Posterior cingulate gyrus (tissue), 11 donors: ENCODE data around the gene PSMB5.
A peak's percentile ranks its signal among the peaks of the same experiment; 100 is the strongest.

ENCODE experiments used
- DNase-seq, 10 donors: peaks; one replicate each; pipeline versions ENCODE4 v3.0.0 to v3.0.0-alpha.2; 2020 to 2021; ENCODE audit warnings: mixed read lengths in 3 of 10
- intact Hi-C: fragments of 100-400 bp; cut with DNase I; formaldehyde crosslinking; loops from one replicate; pipeline ENCODE4 v1.15.1; 2023

PSMB5 gene

GRCh38 chr14:23045419-23046357 lies 11.0 kb upstream of the PSMB5 start:
- intact Hi-C loops: no loop called here
- DNase-seq: no peak

- DNase-seq: no peak
- intact Hi-C loops: no loop called here
These were observed 10.1 kb upstream of the PSMB5 start for GRCh38 chr14:23044840-23045239.

DNA sequence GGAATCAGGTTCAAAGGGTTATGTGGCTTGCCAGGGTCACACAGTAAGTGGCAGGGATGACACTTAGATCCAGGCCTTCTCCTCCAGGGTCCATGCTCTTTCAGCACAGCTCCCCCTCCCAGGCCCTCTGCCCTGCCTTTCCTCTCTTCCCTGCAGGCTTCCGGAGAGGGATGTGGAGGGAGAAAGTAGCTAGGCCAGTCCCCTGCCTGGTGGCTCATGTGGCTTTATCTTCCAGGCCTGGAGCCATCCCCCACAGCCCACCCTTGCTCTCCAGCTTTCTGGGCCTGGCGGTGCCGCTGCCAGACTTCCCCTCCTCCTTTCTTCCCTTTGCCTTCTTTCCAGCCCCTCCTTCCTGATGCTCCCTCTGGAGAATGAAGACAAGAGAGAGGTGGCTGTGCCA lies 9.1 kb upstream of the PSMB5 start:
- intact Hi-C loops: no loop called here
- peak in 1 of 10 donors; percentile 5 for DNase-seq

GRCh38 chr14:23043145-23043544 lies 8.4 kb upstream of the PSMB5 start:
- intact Hi-C loops: no loop called here
- DNase-seq: no peak

DNA sequence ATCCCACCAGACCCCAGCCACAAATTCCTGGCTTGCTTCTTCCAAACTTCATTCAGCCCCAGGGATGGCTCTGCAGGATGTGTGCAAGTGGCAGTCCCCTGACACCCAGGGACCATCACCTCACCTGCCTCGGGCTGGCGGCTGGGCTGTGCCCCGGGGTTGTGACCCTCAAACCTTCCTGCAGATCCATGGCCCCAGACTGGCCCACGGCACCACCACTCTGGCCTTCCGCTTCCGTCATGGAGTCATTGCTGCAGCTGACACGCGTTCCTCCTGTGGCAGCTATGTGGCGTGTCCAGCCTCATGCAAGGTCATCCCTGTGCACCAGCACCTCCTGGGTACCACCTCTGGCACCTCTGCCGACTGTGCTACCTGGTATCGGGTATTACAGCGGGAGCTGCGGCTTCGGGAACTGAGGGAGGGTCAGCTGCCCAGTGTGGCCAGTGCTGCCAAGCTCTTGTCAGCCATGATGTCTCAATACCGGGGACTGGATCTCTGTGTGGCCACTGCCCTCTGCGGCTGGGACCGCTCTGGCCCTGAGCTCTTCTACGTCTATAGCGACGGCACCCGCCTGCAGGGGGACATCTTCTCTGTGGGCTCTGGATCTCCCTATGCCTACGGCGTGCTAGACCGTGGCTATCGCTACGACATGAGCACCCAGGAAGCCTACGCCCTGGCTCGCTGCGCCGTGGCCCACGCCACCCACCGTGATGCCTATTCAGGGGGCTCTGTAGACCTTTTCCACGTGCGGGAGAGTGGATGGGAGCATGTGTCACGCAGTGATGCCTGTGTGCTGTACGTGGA lies 7.7 kb upstream of the PSMB5 start, which contains the start of gene PSMB11:
PSMB11 (plus strand) TSS at position 51 of the 804 bp plus-strand sequence; CDS start at position 65, 14 bp downstream.
- no peak for DNase-seq
- intact Hi-C loops: no loop called here

DNA sequence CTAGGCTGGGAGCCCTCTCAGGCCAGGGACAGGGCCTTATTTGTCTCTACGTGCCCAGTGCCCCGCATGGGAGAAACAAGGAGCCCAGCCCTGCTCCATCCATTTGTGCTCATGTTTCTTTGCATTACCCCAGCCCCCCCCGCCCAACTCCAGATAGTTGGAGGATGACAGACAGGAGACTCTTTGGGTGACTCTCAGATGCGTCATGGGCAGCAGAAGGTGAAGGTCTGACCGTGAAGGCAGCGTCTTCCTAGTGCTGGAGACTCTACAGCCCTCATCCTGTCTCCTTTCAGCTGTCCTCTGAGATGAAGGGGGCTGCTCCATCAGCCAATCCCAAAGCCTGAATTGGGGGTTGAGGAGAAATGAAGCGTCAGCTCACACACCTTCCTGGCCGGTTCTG lies 7.0 kb upstream of the PSMB5 start:
- DNase-seq: no peak
- intact Hi-C loops: no loop called here

GRCh38 chr14:23040100-23040499 lies 5.4 kb upstream of the PSMB5 start:
- intact Hi-C loops: no loop called here
- no peak for DNase-seq

DNA sequence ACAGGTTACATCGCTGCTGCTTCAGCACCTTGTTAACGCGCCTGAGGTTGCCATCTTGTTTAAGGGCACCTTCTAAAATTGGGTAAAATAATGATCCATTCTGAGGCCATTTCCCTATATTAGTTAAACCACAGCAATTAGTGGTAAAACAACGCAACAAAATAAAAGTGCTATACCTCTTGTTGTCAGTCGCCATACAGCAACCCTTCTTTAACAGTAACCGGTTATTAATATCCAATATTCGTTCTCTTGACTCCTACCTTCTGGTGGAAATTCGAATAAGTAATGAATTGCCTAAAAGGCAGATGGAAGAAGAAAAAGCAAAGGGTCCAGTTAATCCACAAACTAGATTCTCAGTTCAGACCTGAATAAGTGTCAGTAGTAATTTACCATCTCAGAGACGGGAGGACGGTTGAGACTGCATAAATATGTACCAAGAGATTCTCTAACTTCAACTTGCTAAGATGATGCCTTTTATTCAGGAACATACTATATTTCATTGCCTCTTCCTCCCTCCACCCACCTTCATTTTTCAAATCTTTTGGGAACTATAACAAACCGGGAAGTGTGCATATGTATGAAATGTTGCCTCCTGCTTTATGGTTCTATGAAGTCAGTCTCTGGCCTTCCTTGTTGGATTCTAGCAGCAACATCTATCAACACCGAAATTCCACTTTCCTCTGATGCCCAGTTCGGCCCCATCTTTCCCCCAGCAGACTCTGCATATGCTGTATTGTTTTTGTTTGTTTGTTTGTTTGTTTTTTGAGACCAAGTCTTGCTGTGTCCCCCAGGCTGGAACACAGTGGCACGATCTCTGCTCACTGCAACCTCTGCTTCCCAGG lies 824 bp upstream of the PSMB5 start:
- DNase-seq: no peak
- intact Hi-C loops: loop anchor here (2.0 kb wide), 1 partner anchor 29 kb away; no protein-coding TSS in a partner anchor

GRCh38 chr14:23033801-23034497 lies 751 bp downstream of the PSMB5 start:
- intact Hi-C loops: loop anchor here (2.0 kb wide), 1 partner anchor 27 kb away; no protein-coding TSS in a partner anchor
- DNase-seq: no peak

DNA sequence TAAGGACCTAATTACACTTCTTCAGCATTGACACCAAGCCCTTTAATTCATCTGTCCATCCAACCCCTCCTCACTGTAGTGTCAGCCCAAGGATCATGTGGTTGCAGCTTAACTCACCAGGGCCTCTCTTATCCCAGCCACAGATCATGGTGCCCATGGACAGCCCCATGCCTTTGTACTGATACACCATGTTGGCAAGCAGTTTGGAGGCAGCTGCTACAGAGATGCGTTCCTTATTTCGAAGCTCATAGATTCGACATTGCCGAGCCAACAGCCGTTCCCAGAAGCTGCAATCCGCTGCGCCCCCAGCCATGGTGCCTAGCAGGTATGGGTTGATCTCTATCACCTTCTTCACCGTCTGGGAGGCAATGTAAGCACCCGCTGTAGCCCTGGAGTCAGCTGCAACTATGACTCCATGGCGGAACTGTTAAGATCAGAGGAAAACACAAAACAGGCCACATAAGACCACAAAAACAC lies 1.4 kb downstream of the PSMB5 start:
- DNase-seq: no peak
- intact Hi-C loops: no loop called here

- intact Hi-C loops: no loop called here
These were observed 3.8 kb downstream of the PSMB5 start for GRCh38 chr14:23030936-23031335.

DNA sequence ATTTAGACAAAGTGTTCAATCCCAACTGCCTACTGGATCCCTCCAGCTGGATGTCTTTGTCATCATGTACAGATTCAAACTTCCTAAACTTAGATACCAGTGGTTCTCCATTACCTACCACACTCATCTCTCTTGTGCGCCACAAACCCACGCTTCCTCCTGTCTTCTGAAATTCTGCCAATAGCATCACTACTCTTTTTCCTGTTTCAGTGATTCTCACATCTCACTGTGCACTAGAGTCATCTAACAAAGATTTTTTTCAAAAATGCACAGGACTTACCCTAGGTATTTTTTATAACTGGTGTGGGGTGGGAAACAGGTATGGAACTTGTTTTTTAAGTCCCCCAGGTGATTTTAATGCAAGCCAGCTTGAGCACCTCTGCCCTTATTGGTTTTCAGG lies 5.9 kb downstream of the PSMB5 start:
- intact Hi-C loops: no loop called here
- DNase-seq: no peak

More at GRCh38 chr14:23030936-23031335, 3.8 kb downstream of the PSMB5 start:
- DNase-seq: no peak

GRCh38 chr14:23025151-23025814 lies 9.4 kb downstream of the PSMB5 start:
- intact Hi-C loops: no loop called here
- no peak for DNase-seq

GRCh38 chr14:23024612-23025075 lies 10.1 kb downstream of the PSMB5 start:
- no peak for DNase-seq
- intact Hi-C loops: no loop called here

DNA sequence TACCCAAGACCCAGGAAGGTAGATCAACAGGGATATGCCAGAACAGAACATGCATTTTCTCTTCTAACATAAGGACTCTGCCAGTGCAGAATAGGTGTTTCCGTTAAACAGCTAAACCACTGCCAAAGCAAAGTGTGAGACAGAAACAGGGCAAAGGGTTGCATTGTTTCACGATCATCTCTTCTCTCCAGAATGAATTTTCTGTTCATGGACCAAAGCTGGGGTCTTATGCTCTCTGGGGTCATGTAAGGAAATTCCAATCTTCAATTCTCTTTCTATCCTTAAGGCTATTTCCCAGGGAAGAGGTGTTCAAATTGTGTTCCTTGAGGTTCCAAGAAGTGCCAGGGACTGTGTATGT lies 10.9 kb downstream of the PSMB5 start:
- intact Hi-C loops: no loop called here
- no peak for DNase-seq

GRCh38 chr14:23023022-23023794 lies 11.5 kb downstream of the PSMB5 start:
- DNase-seq: no peak
- intact Hi-C loops: no loop called here

DNA sequence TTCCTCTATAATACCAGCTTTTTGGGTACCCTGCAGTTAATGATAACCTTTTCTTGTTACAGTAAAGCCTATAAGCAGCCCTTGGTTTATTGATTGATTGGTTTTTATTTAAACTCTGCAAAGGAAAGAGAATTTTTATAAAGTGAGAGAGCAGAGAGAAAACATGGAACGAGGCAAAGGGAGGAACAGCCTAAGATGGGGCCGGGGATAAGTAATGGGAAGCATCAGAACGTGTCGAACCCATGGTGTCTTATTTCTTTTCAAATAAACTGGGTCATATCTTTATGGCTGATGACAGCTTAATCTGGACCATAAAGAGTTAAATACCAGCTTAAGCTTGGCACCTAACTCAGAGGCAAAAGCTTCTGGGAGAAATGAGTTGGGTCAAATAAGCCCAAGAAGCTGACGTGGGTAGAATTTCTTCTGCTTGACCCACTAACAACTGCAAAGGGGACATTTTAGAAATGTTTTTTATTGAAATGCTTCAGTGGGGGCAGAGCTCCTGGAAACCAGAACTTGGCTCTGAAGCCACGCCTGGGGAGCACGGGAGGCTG lies 12.7 kb downstream of the PSMB5 start:
- no peak for DNase-seq
- intact Hi-C loops: no loop called here

DNA sequence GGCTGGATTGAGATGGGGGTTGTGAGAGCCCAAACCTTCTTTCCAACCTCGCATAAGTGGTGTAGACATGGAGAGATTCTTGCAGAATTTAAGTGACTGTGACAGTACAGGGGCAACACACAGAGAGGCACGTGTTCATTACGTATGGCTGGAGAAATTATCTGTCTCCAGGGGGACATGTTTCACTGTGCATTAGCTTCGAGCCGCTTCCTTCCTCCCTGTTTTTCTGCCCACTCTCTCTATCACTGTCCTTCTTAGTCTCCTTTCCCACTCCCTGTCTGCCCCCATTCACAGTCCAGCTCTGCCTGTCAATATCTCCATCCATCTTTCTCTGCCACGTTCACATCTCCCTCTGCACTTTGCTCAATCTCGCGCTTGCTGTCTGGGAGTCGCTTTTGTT lies 13.3 kb downstream of the PSMB5 start:
- intact Hi-C loops: no loop called here
- DNase-seq: no peak
